EH (cell line): Measurements from ENCODE around the gene TDRKH.

Experiments used
- DNase-seq: peaks from one replicate; pipeline ENCODE4 v3.0.0-alpha.2; 2015; ENCODE audit warnings: low read depth

The TDRKH gene

GRCh38 chr1:151790071-151790939, at the start of gene TDRKH:
TSS of gene TDRKH (minus strand) at chr1:151790500. CDS start at chr1:151783022, 7,478 bp downstream.
- DNase-seq = peak; percentile 100

- no peak for DNase-seq
Measured at GRCh38 chr1:151839457-151840403, 49.4 kb upstream of the TDRKH start, which contains the start of gene C2CD4D. TSS of gene C2CD4D (minus strand) at chr1:151839820. CDS start at chr1:151838989, 831 bp downstream.

GRCh38 chr1:151839082-151839412, 48.7 kb upstream of the TDRKH start:
- no peak for DNase-seq

GRCh38 chr1:151838222-151839081, 48.2 kb upstream of the TDRKH start:
- DNase-seq = peak; percentile 31

GRCh38 chr1:151837884-151838221, 47.6 kb upstream of the TDRKH start:
- DNase-seq = no peak

GRCh38 chr1:151837197-151837596, 46.9 kb upstream of the TDRKH start:
- DNase-seq = no peak

GRCh38 chr1:151835596-151835995, 45.3 kb upstream of the TDRKH start:
- no peak for DNase-seq

GRCh38 chr1:151834239-151834638, 43.9 kb upstream of the TDRKH start:
- DNase-seq = no peak

GRCh38 chr1:151833172-151833900, 43.0 kb upstream of the TDRKH start:
- no peak for DNase-seq

GRCh38 chr1:151832318-151832980, 42.1 kb upstream of the TDRKH start:
- peak; percentile 23 for DNase-seq

GRCh38 chr1:151831605-151832004, 41.3 kb upstream of the TDRKH start, which contains the start of gene RORC:
TSS of gene RORC (minus strand) at chr1:151831802. CDS start at chr1:151831764, 38 bp downstream.
- DNase-seq = no peak

GRCh38 chr1:151831256-151831591, 40.9 kb upstream of the TDRKH start:
- DNase-seq = no peak

- no peak for DNase-seq
Measured at GRCh38 chr1:151830055-151830454, 39.8 kb upstream of the TDRKH start.

- no peak for DNase-seq
Measured at GRCh38 chr1:151829352-151830046, 39.2 kb upstream of the TDRKH start.

- peak; percentile 55 for DNase-seq
Measured at GRCh38 chr1:151828921-151829320, 38.6 kb upstream of the TDRKH start.

GRCh38 chr1:151827853-151828252, 37.6 kb upstream of the TDRKH start:
- DNase-seq = no peak

- no peak for DNase-seq
Measured at GRCh38 chr1:151825751-151826660, 35.7 kb upstream of the TDRKH start.

- DNase-seq = no peak
Measured at GRCh38 chr1:151825204-151825603, 34.9 kb upstream of the TDRKH start.

- no peak for DNase-seq
Measured at GRCh38 chr1:151823175-151823574, 32.9 kb upstream of the TDRKH start.
